KOPT-K1 (cell line): ENCODE results near the gene BCL2L15.

Source experiments
- H3K27ac ChIP-seq: fragments of 200-600 bp; sonication (generic); 2 replicates; pipeline ENCODE4 v1.5.1; 2016; ENCODE audit warnings: antibody characterized with exemption, mild to moderate bottlenecking, low read depth, low read length; ENCODE audit not compliant: poor library complexity, severe bottlenecking
- H3K36me3 ChIP-seq: fragments of 200-600 bp; sonication (generic); 2 replicates; pipeline ENCODE4 v1.5.1; 2017; ENCODE audit warnings: antibody characterized with exemption, mild to moderate bottlenecking, low read length, moderate library complexity; ENCODE audit not compliant: insufficient read depth
- H3K9me3 ChIP-seq: fragments of 200-600 bp; sonication (generic); 2 replicates; pipeline ENCODE4 v1.5.1; 2017; ENCODE audit warnings: antibody characterized with exemption, low read length, mild to moderate bottlenecking; ENCODE audit not compliant: insufficient read depth, poor library complexity, severe bottlenecking

The BCL2L15 gene

DNA sequence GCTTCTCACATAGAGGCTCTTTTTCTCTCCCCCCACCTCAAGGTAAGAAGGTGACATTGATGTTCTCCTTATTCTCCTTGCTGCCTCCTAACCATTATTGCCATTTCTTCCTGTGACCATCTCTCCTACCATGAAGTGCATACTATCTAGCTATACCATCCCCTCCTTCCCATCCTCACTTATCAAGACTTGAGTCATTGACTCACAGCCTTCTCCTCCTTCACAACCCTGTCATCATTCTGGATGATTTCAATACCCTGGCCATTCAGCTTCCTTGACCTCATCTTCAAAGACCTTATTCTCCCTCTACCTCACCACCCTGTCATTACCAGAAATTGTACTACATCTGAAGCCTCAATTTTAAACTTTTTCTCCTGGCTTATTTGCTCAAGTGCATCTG is 30.9 kb upstream of the BCL2L15 start:
- no peaks in the 10 kb centered on the region for H3K9me3 ChIP-seq
- H3K27ac ChIP-seq = no peak overlapping the region
- H3K36me3 ChIP-seq = peaks cover 26% of the 10 kb centered on the region

GRCh38 chr1:113917400-113918082 is 30.2 kb upstream of the BCL2L15 start:
- H3K27ac ChIP-seq = no peak overlapping the region
- no peaks in the 10 kb centered on the region for H3K9me3 ChIP-seq
- H3K36me3 ChIP-seq = peaks cover 33% of the 10 kb centered on the region

DNA sequence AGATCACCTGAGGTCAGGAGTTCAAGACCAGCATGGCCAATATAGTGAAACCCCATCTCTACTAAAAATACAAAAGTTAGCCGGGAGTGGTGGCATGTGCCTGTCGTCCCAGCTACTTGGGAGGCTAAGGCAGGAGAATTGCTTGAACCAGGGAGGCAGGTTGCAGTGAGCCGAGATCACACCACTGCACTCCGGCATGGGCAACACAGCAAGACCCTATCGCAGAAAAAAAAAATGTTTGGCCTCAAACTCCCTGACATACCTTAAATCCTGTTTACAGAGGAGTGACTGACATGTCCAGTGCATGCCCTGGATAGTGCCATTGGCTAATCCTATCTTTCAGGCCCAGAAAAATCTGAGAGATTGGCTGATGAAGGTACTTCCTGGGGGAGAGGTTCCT is 29.6 kb upstream of the BCL2L15 start:
- Histone ChIP-seq H3K36me3 (peaks cover 38% of the 10 kb centered on the region), H3K27ac (no peak overlapping the region), H3K9me3 (no peaks in the 10 kb centered on the region)

DNA sequence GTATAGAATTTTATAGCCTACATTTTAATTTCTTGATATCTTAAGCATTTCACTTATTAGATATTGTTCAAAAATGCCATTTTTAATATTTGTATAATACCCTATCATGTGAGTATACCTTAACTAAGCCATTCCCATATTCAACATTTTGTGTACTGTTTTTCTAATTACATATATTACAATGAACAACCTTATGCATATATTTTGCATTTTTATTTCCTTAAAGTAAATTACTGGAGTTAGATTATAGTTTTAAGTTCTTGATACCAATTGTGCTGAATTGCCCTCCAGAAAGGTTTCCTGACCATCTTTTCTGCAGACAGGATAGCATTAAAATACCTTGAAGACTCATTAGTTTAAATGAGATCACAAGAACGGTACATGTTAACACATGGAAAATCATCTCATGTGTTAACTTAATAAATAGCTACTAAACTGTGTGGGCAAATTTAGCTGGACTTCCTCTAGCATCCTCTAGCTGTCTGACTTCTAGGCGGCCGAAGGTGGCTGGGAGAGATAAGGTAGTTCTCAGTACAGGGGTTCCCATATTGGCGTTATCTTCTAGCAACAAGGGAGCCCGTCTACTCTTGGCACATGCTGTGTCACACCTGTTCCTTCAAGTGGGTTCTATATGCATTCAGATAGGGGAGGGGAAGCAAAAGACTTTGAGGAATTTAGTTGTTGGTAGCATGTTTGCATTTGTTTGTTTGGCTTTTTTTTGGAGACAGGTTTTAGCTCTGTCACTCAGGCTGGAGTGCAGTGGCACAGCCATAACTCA is 26.7 kb upstream of the BCL2L15 start:
- Histone ChIP-seq H3K9me3 (no peaks in the 10 kb centered on the region), H3K27ac (no peak overlapping the region), H3K36me3 (peaks cover 65% of the 10 kb centered on the region)

DNA sequence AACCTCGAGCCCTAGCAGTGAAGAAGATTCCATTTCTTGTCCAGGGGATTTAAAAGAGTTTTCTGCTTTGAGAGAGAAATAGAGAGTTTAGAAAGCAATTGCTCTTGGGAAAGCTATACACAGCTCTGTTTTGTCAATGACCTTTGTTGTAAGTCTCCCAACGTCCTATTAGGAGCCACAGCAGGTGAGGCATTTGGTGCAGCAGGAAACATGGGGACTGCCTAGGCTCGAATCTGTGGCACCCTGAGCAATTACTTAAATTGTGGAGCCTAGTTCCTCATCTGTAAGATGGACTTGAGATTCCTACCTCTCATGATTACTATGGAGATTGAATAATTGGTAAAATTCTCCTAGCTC is 25.9 kb upstream of the BCL2L15 start:
- Histone ChIP-seq H3K36me3 (peaks cover 72% of the 10 kb centered on the region), H3K27ac (no peak overlapping the region), H3K9me3 (no peaks in the 10 kb centered on the region)

GRCh38 chr1:113912594-113913311 is 25.4 kb upstream of the BCL2L15 start:
- Histone ChIP-seq H3K9me3 (no peaks in the 10 kb centered on the region), H3K36me3 (peaks cover 78% of the 10 kb centered on the region), H3K27ac (no peak overlapping the region)

- Histone ChIP-seq H3K36me3 (peaks cover 59% of the 10 kb centered on the region), H3K27ac (peak overlapping the region; percentile 85)
These were observed 18.1 kb upstream of the BCL2L15 start for GRCh38 chr1:113905435-113905861.

DNA sequence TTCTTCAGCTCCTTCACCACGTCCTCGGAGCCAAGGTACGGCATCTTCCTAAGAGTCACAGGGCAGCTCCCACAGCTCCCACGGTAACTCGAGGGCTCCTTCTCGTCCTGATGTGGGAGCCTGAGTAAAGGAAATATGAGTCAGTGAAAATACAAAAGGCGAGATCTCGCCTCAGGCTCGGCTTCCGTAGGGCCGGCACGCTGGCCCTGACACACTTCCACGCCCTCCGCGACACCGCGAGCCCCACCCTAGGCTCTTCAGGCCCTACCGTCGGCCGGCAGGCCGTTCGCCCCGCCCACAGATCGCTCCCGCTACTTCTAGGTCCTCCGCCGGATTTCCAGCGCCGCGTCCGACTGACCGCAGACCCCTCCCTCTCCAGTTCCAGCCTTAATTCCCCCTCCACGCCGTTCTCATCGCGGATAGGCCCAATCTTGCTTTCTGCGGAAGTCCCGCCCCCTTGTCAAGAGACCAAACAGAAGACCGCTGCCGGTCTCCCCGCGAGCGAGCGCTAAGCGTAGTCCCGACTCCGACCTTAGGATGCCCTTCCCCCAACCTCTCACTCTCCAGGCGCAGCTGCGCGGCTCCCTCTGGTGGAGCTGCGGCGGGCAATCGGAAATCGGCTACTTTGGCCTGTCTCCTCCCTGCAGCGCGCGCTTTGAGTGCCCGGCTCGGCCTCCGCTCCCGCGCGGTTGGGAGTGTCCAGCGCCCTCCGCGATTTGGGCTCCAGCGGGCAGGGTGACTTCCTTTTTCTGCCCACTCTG is 17.5 kb upstream of the BCL2L15 start, which contains the start of the genes AP4B1 and DCLRE1B:
Gene AP4B1, minus strand, starts transcription at position 126 of the 761 bp plus-strand sequence. Its CDS starts 82 bp downstream, at position 44.
Gene DCLRE1B, plus strand, starts transcription at position 653 of the 761 bp plus-strand sequence. CDS start 261 bp downstream, outside the sequence.
- H3K36me3 ChIP-seq = peaks cover 59% of the 10 kb centered on the region
- H3K9me3 ChIP-seq = no peaks in the 10 kb centered on the region
- H3K27ac ChIP-seq = peak within 1 kb of the TSS; percentile 85

More at GRCh38 chr1:113905435-113905861, 18.1 kb upstream of the BCL2L15 start:
- no peaks in the 10 kb centered on the region for H3K9me3 ChIP-seq

DNA sequence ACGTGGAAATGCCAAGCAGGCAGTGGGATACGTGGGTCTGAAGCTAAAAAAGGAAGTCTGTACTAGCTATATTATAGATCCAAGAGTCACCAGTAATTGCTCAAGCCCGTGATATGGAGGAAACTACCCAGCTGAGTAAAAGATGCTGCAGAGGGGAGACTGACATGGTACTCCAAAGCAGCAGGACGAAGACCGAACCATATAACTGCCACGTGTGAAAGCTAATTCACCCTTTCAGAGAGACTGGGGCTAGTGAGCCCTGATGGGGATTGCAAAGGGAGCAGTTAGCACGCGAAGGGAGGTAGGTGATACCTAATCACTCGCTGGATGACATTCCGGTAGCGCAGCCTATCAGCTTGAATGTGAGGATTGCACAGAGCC is 16.9 kb upstream of the BCL2L15 start:
- H3K9me3 ChIP-seq = no peaks in the 10 kb centered on the region
- H3K27ac ChIP-seq = peak overlapping the region; percentile 85
- peaks cover 61% of the 10 kb centered on the region for H3K36me3 ChIP-seq

DNA sequence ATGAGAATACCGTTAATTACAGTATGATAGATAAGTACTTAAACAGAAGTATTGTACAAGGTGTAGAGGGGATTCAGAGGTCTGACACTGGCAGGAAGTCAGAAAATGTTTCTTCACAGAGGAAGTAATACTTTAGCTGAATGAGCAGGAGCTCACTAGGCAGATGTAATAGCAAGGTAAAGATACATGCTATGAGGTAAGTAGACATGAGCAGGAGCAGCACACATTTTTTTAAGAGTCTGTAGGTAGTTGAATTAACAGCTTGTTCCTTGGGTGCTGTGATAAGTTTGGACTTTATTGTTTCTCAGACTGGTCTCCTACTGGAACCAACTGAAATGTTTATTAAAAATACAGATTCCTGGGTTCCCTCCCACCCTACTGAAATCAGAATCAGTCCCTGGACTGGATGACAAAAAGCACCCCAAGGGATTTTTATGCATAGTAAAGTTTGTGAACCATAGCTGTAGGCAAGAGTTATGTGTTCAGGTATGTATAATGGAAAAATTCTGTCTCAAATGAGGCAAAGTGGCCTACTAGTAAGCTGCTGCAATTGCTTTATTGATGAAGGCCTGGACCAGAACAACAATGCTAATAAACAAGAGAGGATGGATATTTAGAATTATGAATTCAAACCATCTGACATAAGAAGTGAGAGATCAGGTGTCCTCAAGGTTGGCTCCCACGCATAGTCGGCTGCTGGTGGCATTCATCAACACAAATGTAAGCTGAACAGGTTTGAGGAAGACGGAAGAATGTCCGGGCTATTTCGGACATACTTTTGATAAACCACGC is 16.3 kb upstream of the BCL2L15 start:
- Histone ChIP-seq H3K9me3 (no peaks in the 10 kb centered on the region), H3K27ac (peak overlapping the region; percentile 85), H3K36me3 (peaks cover 62% of the 10 kb centered on the region)

DNA sequence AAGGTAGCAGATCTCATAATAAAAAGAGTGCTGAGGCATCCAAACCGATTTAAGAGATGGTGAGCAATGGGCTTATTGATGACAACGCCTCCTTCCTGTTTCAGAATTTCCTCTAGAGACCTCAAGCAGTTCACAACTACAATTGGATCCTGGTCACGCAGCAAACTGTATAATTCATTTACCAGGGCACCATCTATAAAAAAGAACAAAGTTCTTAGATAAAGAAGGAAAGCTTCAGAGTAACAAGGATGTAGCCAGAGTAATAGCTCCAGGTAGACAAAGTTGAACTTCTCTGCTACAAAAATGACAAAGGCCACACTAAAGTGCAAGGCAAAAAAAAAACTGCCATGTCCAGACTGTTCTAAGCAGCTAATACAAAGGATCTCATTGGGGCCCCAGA is 13.8 kb upstream of the BCL2L15 start:
- H3K27ac ChIP-seq = no peak overlapping the region
- peaks cover 67% of the 10 kb centered on the region for H3K36me3 ChIP-seq
- no peaks in the 10 kb centered on the region for H3K9me3 ChIP-seq

- H3K9me3 ChIP-seq = no peaks in the 10 kb centered on the region
- H3K36me3 ChIP-seq = peaks cover 88% of the 10 kb centered on the region
- H3K27ac ChIP-seq = no peak overlapping the region
These were observed 11.7 kb upstream of the BCL2L15 start for GRCh38 chr1:113899111-113899510.

DNA sequence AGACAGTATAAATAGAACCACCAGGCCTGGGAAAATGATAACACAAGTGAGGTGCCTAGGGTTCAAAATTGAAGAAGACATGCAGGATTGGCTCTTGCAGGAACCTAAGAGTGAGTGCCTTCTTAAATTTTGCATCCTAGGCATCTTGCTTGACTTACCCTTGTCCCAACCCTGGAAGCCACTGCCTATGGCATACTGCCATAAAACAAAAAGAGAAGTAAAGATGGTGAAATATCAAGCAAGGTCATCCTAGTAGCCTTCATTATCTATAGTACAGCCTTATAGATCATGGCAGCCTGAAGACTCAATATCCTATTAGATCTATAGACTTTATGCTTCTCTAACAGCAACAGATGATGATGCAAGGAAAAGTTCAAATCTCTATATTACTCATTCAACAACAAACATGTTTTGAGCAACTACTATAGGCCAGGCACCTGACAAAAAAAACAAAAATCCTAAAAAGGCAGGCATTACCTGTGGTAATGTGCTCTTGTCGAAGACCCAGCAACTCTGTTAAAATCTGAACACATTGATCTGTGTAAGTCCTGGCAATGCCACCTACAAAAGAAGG is 10.9 kb upstream of the BCL2L15 start:
- Histone ChIP-seq H3K27ac (no peak overlapping the region), H3K36me3 (peaks cover 96% of the 10 kb centered on the region), H3K9me3 (no peaks in the 10 kb centered on the region)

DNA sequence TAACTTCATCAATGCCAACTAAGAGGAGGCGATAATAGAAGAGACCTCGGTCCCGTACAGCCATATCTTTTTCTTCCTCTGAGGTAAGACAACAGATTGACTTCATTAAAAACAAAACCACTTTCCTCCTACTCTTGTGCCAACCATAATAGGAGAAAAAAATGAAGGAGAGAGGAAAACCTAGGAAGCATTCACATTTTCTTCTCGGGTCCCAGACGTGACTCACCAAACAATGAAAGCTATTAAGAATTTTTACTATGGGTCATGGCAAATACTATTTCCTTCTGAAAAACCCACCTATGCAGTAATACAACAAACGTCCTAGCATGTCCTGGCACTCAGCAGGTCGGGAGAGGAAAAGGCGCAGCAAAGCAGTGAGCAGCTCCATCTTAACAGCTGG is 8.6 kb upstream of the BCL2L15 start:
- Histone ChIP-seq H3K27ac (no peak overlapping the region), H3K36me3 (peaks cover 77% of the 10 kb centered on the region), H3K9me3 (no peaks in the 10 kb centered on the region)
